IMR-90 (cell line): ENCODE results near the gene RASSF3. TPM values are rescaled to one million over a fixed set of nuclear protein-coding genes. Genes with fewer than 3 reads are reported as not detected.

Source experiments
- ATAC-seq: fragments of 200-7000 bp; cut with Tn5 transposase; 2 replicates; pipeline ENCODE4 v1.9.1; 2020; ENCODE audit warnings: low read depth, mild to moderate bottlenecking, moderate library complexity
- BruUV-seq: library from RNA; stranded (reverse); fragments of 400-500 nt; replicated peaks from 2 replicates; lab custom pipeline; 2021; lab: Mats Ljungman, UMichigan
- CTCF ChIA-PET: fragments of 300-600 bp; formaldehyde crosslinking; extraction: SDS; loops from one replicate; lab custom pipeline; 2021; ENCODE audit warnings: antibody characterized with exemption; lab: Yijun Ruan, JAX
- POLR2A ChIA-PET: fragments of 300-600 bp; sonication (Branson Sonifier 250); formaldehyde crosslinking; loops from one replicate; lab custom pipeline; 2022; ENCODE audit warnings: antibody characterized with exemption; ENCODE audit not compliant: unreplicated experiment; lab: Charles Lee
- DNase-seq: peaks from one replicate; pipeline ENCODE4 v3.0.0; 2013
- H2AFZ ChIP-seq: replicated peaks from 2 replicates; pipeline ENCODE3; 2013; ENCODE audit warnings: low read length, mild to moderate bottlenecking; ENCODE audit not compliant: poor library complexity
- H2AK5ac ChIP-seq: 2 replicates; pipeline ENCODE4 v1.6.1; 2013; ENCODE audit warnings: low read depth, low read length, inconsistent platforms
- H2AK9ac ChIP-seq: replicated peaks from 2 replicates; pipeline ENCODE3; 2013; ENCODE audit warnings: mild to moderate bottlenecking, low read depth, low read length, moderate library complexity; ENCODE audit not compliant: poor library complexity
- H2BK120ac ChIP-seq: 2 replicates; pipeline ENCODE4 v1.6.1; 2013; ENCODE audit warnings: low read depth, low read length, inconsistent platforms
- H2BK15ac ChIP-seq: 3 replicates; pipeline ENCODE4 v1.6.1; 2013; ENCODE audit warnings: low read depth, low read length, inconsistent platforms
- H2BK20ac ChIP-seq: 2 replicates; pipeline ENCODE4 v1.6.1; 2013; ENCODE audit warnings: low read depth, mild to moderate bottlenecking, inconsistent platforms, low read length, moderate library complexity
- H2BK5ac ChIP-seq: 2 replicates; pipeline ENCODE4 v1.6.1; 2013; ENCODE audit warnings: mild to moderate bottlenecking, low read depth, low read length, inconsistent platforms; ENCODE audit not compliant: poor library complexity, severe bottlenecking
- H3K14ac ChIP-seq: replicated peaks from 2 replicates; pipeline ENCODE4 v1.6.1; 2013; ENCODE audit warnings: low read depth, low read length, inconsistent platforms
- H3K18ac ChIP-seq: 2 replicates; pipeline ENCODE4 v1.6.1; 2013; ENCODE audit warnings: low read depth, low read length, control low read depth
- H3K23ac ChIP-seq: 2 replicates; pipeline ENCODE4 v1.6.1; 2013; ENCODE audit warnings: low read depth, low read length, inconsistent platforms
- H3K27ac ChIP-seq: 2 replicates; pipeline ENCODE4 v1.5.1; 2013; ENCODE audit warnings: mild to moderate bottlenecking, control low read depth, low read length; ENCODE audit not compliant: insufficient read depth
- H3K27me3 ChIP-seq: 2 replicates; pipeline ENCODE4 v1.6.1; 2013; ENCODE audit warnings: low read length; ENCODE audit not compliant: control insufficient read depth, insufficient read depth
- H3K36me3 ChIP-seq: 2 replicates; pipeline ENCODE4 v1.6.1; 2013; ENCODE audit warnings: low read length, mixed read lengths; ENCODE audit not compliant: control insufficient read depth, insufficient read depth
- H3K4ac ChIP-seq: 2 replicates; pipeline ENCODE4 v1.6.1; 2013; ENCODE audit warnings: low read depth, low read length, inconsistent platforms
- H3K4me1 ChIP-seq: 2 replicates; pipeline ENCODE4 v1.6.1; 2013; ENCODE audit warnings: low read length, mixed read lengths; ENCODE audit not compliant: control insufficient read depth, insufficient read depth
- H3K4me2 ChIP-seq: 2 replicates; pipeline ENCODE4 v1.6.1; 2013; ENCODE audit warnings: low read depth, mild to moderate bottlenecking, control low read depth, low read length, moderate library complexity
- H3K4me3 ChIP-seq: 2 replicates; pipeline ENCODE4 v1.5.1; 2013; ENCODE audit warnings: low read depth, mild to moderate bottlenecking, control low read depth, low read length, moderate library complexity; ENCODE audit not compliant: insufficient read depth
- H3K56ac ChIP-seq: 2 replicates; pipeline ENCODE4 v1.6.1; 2013; ENCODE audit warnings: low read length, inconsistent platforms; ENCODE audit not compliant: insufficient read depth; ENCODE audit errors: extremely low read depth
- H3K79me1 ChIP-seq, 2 experiments: 2 replicates each; pipeline ENCODE4 v1.6.1; 2013; ENCODE audit warnings: low read length in 2 of 2, inconsistent platforms in 1 of 2, low read depth in 1 of 2
- H3K9ac ChIP-seq: 2 replicates; pipeline ENCODE4 v1.6.1; 2013; ENCODE audit warnings: low read depth, low read length, control low read depth
- H3K9me1 ChIP-seq: 2 replicates; pipeline ENCODE4 v1.6.1; 2013; ENCODE audit warnings: low read length, inconsistent platforms; ENCODE audit not compliant: insufficient read depth
- H3K9me3 ChIP-seq: 2 replicates; pipeline ENCODE4 v1.6.1; 2013; ENCODE audit warnings: low read length; ENCODE audit not compliant: control insufficient read depth, insufficient read depth
- H4K20me1 ChIP-seq: 2 replicates; pipeline ENCODE4 v1.6.1; 2013; ENCODE audit warnings: low read length, inconsistent platforms; ENCODE audit not compliant: insufficient read depth
- H4K5ac ChIP-seq: 2 replicates; pipeline ENCODE4 v1.6.1; 2013; ENCODE audit warnings: mild to moderate bottlenecking, low read depth, low read length, control low read depth
- H4K8ac ChIP-seq, 2 experiments: 2 replicates each; pipeline ENCODE4 v1.6.1; 2013; ENCODE audit warnings: low read depth in 2 of 2, low read length in 2 of 2, control low read depth in 1 of 2, inconsistent platforms in 1 of 2
- H4K91ac ChIP-seq: 2 replicates; pipeline ENCODE4 v1.6.1; 2013; ENCODE audit warnings: low read depth, low read length, inconsistent platforms; ENCODE audit not compliant: insufficient read depth
- FOS ChIP-seq: fragments of 150-350 bp; IDR thresholded peaks from 2 replicates; pipeline ENCODE4 v1.6.1; 2016; ENCODE audit warnings: low read depth, low read length
- RCOR1 ChIP-seq: IDR thresholded peaks from 2 replicates; pipeline ENCODE4 v1.6.1; 2012; ENCODE audit warnings: mild to moderate bottlenecking, low read length, improper control_type of control experiment; ENCODE audit not compliant: insufficient replicate concordance
- dilution Hi-C: fragments of 300-500 bp; cut with HindIII; formaldehyde crosslinking; loops from one replicate; pipeline ENCODE4 v1.14.3; 2018; ENCODE audit warnings: low sequenced_read_pairs; ENCODE audit not compliant: unreplicated experiment
- in situ Hi-C: fragments of 300-500 bp; cut with MboI; formaldehyde crosslinking; loops from 3 replicates; pipeline ENCODE4 v1.14.3; 2019; ENCODE audit warnings: low sequenced_read_pairs, inconsistent platforms, mixed read lengths
- intact Hi-C: fragments of 100-400 bp; cut with micrococcal nuclease; formaldehyde crosslinking; loops from 2 replicates; pipeline ENCODE4 v1.10.0; 2022
- polyA plus RNA-seq, 3 experiments: library from polyadenylated mRNA; depleted of rRNA; stranded (reverse); fragments of >200 nt; gene quantifications; 2 replicates each; pipeline ENCODE4 v1.2.3, GENCODE V29; 2012; ENCODE audit warnings: low replicate concordance in 1 of 3
- total RNA-seq: library from RNA; depleted of rRNA; stranded (reverse); fragments of >200 nt; gene quantifications from 2 replicates; pipeline ENCODE4 v1.2.3, GENCODE V29; 2012

Gene RASSF3
- total and polyA plus RNA-seq, 2 of the 4 experiments (the other 2 are of a cell fraction), result 18.7 to 39.3 TPM

DNA sequence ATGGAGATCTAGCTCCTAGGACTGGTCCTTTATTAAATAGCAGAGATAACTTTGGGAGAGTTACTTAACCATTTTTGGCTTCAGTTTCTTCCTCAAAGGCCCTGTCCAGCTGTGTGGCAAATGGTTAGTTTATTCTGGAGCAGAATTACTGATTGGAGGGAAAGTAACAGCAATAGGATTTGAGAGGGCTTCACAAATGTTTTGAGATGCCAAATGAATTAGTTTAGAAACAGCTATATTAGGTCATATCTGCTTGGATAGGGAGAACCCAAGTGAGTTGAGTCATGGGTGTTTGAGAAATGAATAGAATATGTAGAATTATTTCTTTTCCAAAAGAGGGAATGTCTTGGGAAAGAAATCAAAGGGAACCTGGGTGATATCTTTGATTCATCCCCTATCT is 17.5 kb downstream of the RASSF3 start:
- Histone ChIP-seq H3K9me3 (no peaks in the 10 kb centered on the region), H3K36me3 (no peaks in the 10 kb centered on the region), H4K91ac (peak overlapping the region; percentile 75; the same call in 1 of the 2 replicates), H3K4ac (peak overlapping the region; percentile 85; the same call in 1 of the 2 replicates), H4K5ac (peak overlapping the region; percentile 95; the same call in 1 of the 2 replicates), H4K8ac (peak overlapping the region; percentile 72 to 91; a peak in 3 of 4 replicates), H2BK20ac (peak overlapping the region; percentile 63; the same call in 1 of the 2 replicates), H3K23ac (peak overlapping the region; percentile 77; the same call in 1 of the 2 replicates), H4K20me1 (peaks cover 16% of the 10 kb centered on the region), H3K9me1 (peaks cover 21% of the 10 kb centered on the region), H3K4me2 (peak overlapping the region; percentile 69), H2BK5ac (peak overlapping the region; percentile 95), H2AK5ac (no peak overlapping the region; the same call in 1 of the 2 replicates), H3K4me1 (peaks cover 31% of the 10 kb centered on the region), H3K14ac (peak overlapping the region; percentile 82; the same call in 1 of the 2 replicates), H3K56ac (peak overlapping the region; percentile 59), H2AK9ac (no peak overlapping the region), H3K27ac (peak overlapping the region; percentile 50), H2BK15ac (0 out of 3 replicates have a peak overlapping the region, but pooled peaks have one; percentile 67), H3K4me3 (no peak overlapping the region), H3K18ac (peak overlapping the region; percentile 94; the same call in 1 of the 2 replicates), H3K9ac (no peak overlapping the region; the same call in 1 of the 2 replicates), H3K27me3 (no peaks in the 10 kb centered on the region), H2AFZ (no peak overlapping the region), H2BK120ac (peak overlapping the region; percentile 82), H3K79me1 (peaks cover 33 to 66% of the 10 kb centered on the region in 2 experiments)
- POLR2A ChIA-PET, result no interaction called here
- in situ Hi-C loops (no loop called here), intact Hi-C loops (no loop called here), dilution Hi-C loops (no loop called here)
- CTCF ChIA-PET, result no interaction called here
- peak; percentile 54; the same call in 1 of the 2 replicates for TF ChIP-seq FOS
- TF ChIP-seq RCOR1, result no peak
- DNase-seq, result peak; percentile 95
- peak; percentile 72 for ATAC-seq
- BruUV-seq, result no TSS peak
